ENCODE results near the gene HDAC9.

Gene HDAC9

DNA sequence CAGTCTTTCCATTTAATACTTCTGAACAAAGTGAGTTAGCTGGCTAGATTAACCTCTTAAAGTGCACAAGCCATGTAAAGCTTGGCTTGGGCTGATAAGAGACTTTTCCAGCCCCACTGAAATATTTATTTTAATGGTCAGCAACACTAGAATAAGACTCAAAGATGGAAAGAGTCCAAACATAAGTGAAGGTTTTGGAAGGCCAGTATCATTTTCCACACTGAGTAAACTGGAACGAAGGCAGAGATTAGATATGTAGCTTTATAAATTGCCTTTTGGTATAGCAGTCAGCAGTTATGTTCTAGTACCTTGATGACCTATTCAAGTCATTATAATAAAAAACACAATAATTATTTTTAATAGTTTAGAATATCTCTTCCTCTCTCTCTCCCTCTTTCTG is 102.2 kb downstream of the HDAC9 start:
- DNase-seq (ENCODE audit: low read depth) = no peak

DNA sequence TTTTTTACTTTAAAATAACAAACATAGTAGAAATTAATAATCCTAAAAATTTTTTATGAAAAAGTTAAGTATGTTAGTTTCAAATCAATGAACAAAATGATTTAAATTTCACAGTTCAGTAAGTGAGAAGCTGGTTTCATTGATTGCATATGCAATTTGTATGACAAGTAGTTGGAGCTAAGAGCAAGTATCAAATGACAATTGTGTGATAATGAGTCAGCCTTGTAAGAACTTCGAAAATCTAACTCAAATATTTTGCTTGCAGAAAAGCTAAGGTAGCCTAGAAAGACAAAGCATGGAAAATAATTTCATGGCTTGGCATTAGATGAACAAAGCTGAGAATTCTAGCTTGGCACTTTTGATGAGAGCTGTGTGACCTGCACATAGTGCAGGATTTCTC is 111.5 kb downstream of the HDAC9 start:
- no peak for DNase-seq (ENCODE audit: low read depth)

DNA sequence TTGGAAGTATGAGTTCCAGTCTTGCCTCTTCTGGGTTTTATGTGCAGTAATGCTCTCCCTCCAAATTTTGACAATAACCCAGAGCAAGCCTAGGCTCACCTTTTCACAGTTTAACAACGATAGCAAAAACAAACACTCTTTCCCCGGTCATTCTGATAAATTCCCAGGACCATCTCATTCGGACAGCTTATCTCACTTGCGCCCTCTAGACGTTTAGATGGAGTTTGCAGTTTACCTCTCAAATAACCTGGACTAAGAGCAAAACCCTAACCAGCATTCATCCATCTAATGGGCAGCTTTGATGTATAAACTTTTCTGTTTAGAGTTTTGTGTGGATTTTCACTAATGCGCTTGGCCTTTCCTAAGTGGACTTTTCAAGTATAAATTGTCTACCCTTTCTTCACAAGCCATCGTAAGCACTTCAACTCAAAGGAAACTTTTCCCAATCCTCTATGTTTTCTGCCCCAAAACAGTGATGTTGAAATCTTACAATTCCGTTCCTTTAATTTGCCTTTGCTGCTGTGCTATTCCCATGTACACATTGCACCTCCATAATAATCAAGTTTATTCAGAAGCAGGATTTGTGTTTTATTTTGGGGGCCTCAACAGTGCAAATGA is 114.9 kb downstream of the HDAC9 start:
- no peak for DNase-seq (ENCODE audit: low read depth)

DNA sequence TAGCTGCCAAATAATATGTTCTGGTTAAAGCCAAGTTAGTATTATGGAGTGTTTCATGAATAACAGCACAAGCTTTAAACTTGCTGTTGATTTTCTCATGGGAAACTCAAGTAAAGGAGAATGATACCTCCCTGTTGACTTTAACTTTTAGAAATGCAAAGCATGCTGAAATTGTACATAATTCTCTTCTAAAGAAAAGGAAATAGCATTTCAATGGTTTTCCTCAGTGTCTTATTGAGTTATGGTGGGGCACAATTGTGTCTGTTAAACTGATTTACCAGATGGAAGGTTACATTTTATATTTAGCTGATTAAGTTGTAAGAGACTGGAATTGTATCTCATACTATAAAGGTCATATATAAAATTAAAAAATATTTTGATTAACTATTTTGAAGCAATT is 119.3 kb downstream of the HDAC9 start:
- DNase-seq (ENCODE audit: low read depth) = no peak

DNA sequence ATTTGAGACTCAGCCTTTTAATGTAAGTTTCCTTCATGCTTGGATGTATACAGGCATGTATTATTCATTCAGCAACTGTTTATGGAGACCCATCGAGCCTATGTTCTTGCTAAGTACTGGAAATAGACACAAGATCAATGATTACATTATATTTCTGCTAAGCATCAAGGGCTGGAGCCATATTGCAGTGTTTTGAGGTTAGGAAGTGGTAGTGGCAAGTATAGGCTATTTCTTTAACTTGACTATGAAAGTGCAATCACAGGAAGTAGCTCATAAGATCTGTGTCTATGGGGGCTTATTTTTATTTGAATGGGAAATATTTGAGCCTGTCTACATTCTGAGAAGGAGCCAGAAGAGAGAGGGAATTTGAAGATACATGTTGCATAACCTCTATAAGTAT is 123.8 kb downstream of the HDAC9 start:
- DNase-seq (ENCODE audit: low read depth) = no peak

DNA sequence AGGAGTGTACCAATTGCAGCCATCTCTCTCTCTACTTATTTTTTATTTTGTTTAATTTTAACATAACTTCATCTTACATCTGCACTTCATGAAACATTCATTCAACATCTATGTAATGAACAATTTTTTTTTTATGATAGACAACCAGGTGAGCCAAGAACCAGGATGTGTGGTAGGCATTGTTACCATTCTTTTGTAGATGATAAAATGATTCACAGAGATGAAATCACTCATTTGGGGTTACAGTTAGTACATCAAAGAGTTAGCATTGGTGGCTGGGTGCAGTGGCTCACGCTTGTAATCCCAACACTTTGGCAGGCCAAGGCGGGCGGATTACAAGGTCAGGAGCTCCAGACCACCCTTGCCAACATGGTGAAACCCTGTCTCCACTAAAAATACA is 127.8 kb downstream of the HDAC9 start:
- DNase-seq (ENCODE audit: low read depth) = no peak

DNA sequence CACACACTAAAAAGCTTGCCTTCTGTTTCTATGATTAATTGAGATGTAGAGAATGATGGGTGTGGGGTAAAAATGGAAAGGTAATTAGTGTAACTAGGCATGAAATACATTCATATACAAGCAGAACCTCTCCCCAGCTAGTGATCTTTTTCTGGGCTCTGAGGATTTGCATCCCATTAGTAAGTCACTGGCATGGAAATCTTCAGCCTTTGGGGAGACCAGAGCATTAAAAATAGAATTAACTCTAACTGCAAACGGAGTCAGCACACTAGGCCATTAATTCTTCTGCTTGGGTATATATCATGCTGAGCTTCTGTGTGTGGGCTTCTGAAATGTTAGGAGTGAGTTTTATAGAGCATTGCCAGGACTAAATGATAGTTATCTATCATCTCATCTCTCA is 128.9 kb downstream of the HDAC9 start:
- DNase-seq (ENCODE audit: low read depth) = no peak

DNA sequence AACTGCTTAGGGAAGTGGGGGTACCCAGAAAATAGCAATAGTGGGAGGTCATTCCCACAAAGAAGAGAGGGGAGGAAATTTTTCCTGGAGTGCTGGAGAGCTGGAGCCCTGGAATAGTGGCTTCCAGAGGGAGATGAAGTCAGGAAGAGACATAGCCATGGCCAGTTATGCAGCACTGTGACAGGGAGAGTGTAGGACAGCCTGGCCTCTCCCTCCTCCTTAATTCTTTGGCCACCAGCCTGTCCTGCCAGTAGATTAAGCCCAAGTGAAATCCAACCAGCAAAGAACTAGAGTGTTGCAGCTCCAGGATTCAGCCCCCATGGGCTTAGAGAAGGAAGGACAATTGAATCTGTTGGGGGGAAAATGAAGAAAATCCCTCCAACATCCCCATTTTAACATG is 130.5 kb downstream of the HDAC9 start:
- no peak for DNase-seq (ENCODE audit: low read depth)

DNA sequence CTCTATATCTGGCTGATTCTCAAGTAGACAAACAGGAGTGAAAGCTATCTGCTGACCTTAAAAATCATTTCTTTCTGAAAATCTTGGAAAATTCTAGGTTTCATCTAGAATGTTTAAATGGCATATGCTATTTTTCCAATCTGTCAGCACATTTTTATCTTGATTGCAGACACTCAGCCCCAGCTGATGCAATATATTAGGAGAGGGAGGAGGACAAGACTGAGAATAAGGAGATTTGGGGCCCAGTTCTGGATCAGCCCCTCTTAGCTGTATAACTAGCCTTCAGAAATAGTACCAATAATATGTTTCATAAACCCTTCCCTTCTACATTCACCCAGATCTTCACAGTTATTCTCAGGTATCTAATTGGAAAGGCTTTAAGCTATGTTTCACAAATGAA is 131.2 kb downstream of the HDAC9 start:
- no peak for DNase-seq (ENCODE audit: low read depth)

DNA sequence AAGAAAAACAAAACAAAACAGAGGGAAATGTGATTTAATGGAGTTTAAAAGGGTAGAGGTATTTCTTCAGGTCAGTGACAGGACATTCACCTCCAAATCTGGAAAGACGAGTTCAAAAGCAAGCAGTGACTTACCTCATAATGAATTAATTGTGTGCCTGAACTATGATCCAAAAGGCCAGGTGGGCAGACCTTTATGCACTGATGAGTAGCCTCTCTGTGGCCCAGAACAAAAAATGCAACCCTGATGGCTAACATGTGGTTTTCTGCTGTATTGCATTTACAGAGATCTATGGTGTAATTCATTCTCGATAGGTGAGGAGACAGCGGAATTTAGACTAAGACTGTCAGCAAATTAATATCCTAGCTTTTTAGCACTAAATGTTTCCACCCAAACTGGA is 142.0 kb downstream of the HDAC9 start:
- DNase-seq (ENCODE audit: low read depth) = no peak

DNA sequence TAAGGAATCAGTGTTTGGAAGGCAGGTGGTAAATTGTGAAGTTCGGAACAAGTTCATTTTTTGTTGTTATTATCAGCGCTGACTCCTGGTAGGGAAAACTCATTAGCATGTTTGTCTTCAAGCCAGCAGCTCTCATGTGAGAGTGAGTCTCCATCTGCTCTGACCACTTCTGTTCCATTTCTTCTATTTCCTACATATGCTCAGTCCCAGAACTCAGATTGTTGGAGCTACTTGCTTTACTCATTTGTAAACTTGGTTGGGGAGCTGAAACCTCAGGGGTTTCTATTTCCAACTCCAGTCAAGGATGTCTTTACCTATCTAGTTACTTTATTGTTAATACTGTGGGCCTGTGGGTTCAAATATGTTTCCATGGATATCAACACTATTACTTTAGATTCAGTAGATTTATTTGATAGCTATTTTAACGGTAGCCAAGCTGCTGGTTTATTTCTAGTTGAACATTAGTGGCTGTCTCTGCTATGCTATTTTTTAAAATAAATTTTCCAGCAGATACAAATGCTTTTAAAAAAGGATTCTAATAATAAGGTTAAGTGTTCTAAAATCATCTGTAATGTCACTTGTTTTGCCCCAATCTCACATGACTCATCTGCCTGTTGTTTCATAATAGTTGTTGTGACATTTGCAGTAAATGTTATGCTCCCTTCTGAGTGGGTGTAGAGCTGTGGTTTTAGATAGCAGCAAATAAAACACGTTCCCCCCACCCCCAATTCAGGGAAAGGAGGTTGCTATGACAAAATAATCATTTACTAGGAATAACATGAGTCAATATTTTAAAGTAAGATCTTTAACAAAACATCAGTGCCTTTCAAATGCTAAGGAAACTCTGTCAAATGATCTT is 143.3 kb downstream of the HDAC9 start:
- DNase-seq (ENCODE audit: low read depth) = no peak

DNA sequence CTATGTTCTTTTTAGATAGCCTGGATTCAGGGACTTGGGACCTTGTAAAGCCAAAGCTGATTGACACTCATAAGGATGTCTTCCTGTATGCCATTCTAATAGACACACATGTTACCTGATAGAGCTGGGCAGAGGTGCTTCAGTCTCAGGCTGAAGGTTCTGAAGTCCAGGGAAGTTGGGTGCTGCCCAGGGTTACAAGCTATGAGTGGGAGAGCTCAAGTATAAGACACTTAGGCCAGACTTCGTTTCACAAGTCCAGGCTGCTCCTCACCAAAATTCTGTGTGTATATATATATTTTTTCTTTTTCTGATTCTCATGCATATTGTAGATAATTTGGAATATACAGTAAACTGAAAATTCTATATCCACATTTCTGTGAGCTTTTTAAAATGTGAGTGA is 144.2 kb downstream of the HDAC9 start:
- no peak for DNase-seq (ENCODE audit: low read depth)

DNA sequence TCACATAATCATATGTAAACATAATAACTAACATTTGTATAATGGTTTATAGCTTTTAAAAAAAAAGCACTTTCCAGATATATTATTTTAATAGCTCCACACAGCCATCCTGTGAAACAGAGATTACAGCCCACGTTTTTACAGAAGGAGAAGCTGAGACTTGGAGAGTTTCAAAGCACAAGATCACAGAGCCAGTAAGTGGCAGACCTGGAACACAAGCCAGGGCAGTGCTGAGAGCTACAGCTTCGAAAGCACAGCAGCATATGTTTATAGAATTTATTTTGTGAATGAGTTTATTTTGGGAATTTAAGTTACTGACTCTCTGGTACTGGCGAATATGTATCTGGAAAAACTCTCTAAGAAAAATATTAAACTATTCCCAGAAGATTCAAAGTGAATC is 149.4 kb downstream of the HDAC9 start:
- DNase-seq (ENCODE audit: low read depth) = no peak

DNA sequence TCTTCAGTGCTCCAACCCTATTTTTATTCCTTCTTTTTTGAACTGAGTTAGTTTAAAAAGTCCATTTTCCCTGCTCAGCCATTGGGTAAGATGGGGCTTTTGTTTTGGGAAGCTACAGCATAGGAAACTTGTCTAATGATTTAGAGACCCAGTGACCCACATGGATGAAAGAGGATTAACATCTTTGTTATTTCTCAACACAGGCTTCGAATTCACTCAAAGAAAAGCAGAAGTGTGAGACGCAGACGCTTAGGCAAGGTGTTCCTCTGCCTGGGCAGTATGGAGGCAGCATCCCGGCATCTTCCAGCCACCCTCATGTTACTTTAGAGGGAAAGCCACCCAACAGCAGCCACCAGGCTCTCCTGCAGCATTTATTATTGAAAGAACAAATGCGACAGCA is 152.0 kb downstream of the HDAC9 start:
- no peak for DNase-seq (ENCODE audit: low read depth)

DNA sequence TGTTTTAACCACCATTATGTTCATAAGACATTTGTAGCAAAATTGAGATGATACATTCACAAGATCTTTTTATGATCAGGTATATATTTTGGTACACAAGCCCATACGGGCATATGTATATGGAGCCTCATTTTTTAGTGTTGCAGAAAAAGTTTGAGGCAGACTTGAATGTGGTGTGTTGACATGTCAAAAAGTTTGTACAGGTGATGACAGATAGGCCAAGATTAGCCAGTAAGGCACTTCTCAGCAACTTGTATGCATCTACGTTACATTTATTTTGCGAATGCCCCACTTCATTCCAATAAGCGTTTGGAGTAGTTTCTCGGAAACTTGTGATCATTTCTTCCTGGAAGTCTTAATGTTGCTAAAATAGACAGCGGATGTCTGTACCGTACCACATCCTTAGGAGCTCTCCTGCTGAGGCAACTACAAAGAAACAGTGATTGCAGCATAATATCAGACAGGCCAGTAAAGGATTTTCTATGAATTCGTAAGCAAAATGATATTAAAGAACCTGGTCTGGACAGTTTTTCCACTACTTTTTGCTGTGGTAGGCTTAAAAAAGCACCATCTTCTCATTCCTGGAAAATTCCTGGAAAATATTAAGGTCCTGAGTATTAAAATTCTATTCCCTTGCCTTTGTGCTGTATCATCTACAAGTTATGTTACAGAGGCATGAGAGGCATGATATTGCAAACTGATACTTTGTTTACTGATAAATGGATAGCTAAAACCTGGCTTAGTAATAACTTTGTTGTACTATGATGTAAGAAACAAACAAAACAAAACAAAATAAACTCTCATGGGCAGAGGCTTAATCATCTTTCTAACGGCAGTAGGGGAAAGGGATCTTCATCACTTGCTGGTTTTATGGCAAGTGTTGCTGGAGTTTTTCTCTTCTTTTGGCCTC is 153.6 kb downstream of the HDAC9 start:
- DNase-seq (ENCODE audit: low read depth) = no peak

DNA sequence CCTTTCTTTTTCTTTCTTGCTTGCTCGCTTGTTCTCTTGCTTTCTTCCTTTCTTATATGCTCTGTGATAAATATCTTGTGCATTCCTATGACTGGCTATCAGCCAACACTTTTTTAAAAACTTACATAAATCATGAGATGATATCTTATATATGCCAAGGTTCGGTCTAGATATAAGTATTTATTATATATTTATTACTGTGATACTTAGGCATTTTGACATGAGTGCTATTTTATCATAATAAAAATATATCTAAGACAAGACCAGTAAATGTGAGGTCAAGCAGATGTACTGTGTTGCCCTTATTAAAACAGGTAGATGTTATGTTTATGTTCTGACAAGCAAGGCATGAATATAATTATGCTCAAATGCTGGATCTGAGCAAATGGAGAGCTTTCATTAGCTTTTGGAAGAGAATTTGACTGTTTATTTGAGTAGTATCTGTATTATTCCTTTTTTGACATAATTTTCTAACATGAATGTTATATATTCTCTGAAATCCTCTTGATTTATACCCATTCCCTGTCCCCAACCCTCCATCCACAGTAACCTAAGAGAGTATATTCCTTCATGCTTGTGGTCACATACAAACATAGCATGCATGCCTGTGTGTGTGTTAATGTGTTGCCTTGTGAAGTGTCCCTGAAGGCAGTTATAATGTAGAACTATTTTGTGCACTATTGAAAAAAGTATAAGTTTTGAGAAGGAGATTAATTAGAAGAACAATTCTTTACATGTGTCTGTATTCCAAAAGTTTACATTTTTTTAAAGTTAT is 158.0 kb downstream of the HDAC9 start:
- DNase-seq (ENCODE audit: low read depth) = no peak

DNA sequence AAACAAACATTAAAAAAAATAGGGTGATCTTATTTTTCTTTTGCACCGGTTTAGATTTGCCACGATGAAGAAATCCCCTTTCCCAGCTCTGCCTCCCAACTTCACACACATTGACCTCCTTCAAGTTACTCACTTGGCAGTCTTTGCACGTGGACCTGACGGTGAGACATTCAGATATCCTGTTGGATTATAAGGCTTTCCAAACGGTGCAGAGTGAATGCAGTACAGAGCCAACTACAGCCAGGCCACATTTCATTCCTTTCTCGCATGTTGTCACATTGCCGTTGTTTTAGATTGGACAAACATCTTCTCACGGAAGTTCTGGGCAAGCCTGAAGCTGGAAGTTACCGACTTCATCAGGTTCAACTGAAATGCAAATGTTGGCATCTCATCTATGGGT is 159.2 kb downstream of the HDAC9 start:
- no peak for DNase-seq (ENCODE audit: low read depth)

DNA sequence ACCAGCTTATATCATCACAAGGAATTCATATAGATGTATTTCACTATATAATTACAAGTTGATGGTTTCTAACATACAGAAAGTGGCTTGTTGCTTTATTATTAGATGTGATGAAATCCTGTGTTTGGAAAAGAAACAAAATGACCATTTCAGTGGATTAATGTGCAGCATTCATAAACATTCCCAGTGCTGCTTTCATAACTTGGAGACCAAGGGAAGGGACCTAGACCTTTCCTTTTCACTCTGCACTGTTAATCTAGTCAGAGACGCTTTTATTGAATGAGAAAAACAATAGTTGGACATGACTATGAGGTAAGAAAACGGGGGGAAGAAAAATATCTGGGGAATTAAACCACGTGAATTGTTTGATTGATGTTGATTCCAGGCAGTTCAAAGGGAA is 160.0 kb downstream of the HDAC9 start:
- DNase-seq (ENCODE audit: low read depth) = no peak

DNA sequence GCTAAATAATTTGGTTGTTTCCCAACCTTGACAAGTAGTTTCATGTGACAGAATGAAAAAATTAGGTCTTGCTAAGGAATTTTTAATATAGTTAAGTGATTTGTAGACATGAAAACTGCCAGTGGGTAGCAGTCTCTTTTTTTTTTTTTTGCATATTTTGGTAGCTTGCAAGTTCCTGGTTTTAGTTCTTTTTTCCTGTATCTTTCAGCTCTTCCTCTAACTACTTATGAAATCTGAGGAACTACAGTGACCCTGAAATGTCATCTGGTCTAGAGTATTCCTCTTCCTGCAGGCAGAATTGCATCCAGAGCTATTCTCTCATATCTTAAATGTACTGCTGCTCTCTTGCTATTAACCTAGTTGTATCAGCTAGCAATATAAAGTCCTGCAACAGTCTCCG is 160.4 kb downstream of the HDAC9 start:
- DNase-seq (ENCODE audit: low read depth) = no peak

DNA sequence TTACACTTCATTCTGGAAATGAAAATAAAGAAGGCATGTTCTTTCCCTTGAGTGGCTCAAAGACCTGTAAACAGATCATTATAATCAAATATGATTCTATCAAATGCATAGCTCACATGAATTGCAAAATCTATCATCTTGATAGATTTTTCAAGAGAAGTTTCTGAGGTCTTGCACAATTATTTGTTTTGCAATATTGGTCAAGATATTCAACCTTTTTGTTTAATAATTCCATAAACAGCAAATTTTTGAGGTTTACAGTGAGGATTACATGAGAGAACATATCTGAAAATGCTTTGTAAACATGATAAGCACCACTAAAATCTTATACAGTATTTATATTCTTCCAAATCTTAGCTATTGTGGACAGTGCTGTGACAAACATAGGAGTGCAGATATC is 160.8 kb downstream of the HDAC9 start:
- DNase-seq (ENCODE audit: low read depth) = no peak

DNA sequence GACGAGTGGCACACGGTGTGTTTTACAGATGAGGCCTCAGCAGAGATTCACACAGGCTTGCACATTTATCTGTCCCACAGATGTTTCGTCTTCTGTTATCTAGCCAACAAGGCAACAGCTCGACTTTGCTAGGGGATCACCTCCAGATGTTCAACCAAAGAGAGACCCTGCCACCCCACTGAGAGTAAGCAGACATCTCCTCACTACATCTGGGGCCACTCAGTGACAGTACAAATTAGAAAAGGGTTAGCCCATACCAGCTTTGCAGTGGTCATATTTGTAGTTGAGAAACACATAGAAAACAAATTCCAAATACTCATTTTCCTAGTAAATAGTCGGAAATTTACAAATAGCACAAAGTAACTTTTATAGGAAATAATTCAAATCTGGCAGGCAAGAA is 164.2 kb downstream of the HDAC9 start:
- DNase-seq (ENCODE audit: low read depth) = no peak

DNA sequence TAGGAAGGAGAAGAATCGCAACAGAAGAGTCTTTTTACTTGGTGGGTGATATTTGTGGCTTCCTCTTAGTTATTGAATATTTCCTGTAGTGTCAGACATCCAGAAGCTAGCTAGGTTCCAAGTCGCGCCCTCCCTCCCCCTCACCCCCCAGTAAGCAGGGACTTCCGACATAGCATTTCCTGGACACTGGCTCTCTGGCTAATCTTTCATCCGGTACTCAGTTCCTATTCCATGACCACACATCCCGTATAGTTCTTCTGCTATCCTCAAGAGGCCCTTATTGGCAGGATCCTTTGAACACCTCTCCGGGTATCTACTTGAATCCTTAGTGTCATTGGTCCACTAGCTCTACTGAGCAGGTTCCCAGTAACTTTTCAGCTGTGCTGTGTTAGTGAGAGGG is 167.8 kb downstream of the HDAC9 start:
- DNase-seq (ENCODE audit: low read depth) = no peak

All from stimulated activated CD8-positive, alpha-beta memory T cell treated with anti-CD3 and anti-CD28 coated beads, Interleukin-7, amount 100 ng/mL, for 24 hours (primary cell).